Mucosa of rectum (tissue), 2 donors: ENCODE measurements around the gene ZSCAN5A.
"Not testable (repeated sequence)": the region's sequence is repeated elsewhere in the genome, so short reads cannot be mapped to it uniquely, and the experiment has no call there.

Experiments
- H3K27ac ChIP-seq, 2 donors: one replicate each; pipeline ENCODE4 v1.7.0; 2013; ENCODE audit warnings: inconsistent platforms in 2 of 2, low read depth in 2 of 2, low read length in 2 of 2
- H3K27me3 ChIP-seq, 2 donors: one replicate each; pipeline ENCODE4 v1.7.0; 2013; ENCODE audit warnings: low read length in 2 of 2; ENCODE audit not compliant: control insufficient read depth in 2 of 2, insufficient read depth in 2 of 2
- H3K36me3 ChIP-seq, 2 donors: one replicate each; pipeline ENCODE4 v1.7.0; 2013; ENCODE audit warnings: low read length in 2 of 2; ENCODE audit not compliant: control insufficient read depth in 2 of 2, insufficient read depth in 2 of 2
- H3K4me1 ChIP-seq, 2 donors: one replicate each; pipeline ENCODE4 v1.7.0; 2013; ENCODE audit warnings: low read length in 2 of 2, mild to moderate bottlenecking in 1 of 2; ENCODE audit not compliant: control insufficient read depth in 2 of 2, insufficient read depth in 2 of 2
- H3K4me3 ChIP-seq, 2 donors: one replicate each; pipeline ENCODE4 v1.7.0; 2013; ENCODE audit warnings: low read length in 2 of 2
- H3K9ac ChIP-seq, 2 donors: one replicate each; pipeline ENCODE4 v1.7.0; 2013; ENCODE audit warnings: low read length in 2 of 2, low read depth in 1 of 2, mild to moderate bottlenecking in 1 of 2
- H3K9me3 ChIP-seq, 2 donors: one replicate each; pipeline ENCODE4 v1.7.0; 2013; ENCODE audit warnings: low read length in 2 of 2; ENCODE audit not compliant: control insufficient read depth in 2 of 2
- donor health status: healthy.
- donor health status: Normal muscosa, but diverticular disease.

The ZSCAN5A gene

GRCh38 chr19:56258272-56258671 lies 56.4 kb downstream of the ZSCAN5A start:
- Histone ChIP-seq H3K9me3 (no peaks in the 10 kb centered on the region), H3K9ac (no peak overlapping the region), H3K27me3 (no peaks in the 10 kb centered on the region), H3K36me3 (no peaks in the 10 kb centered on the region), H3K4me3 (no peak overlapping the region), H3K4me1 (no peaks in the 10 kb centered on the region), H3K27ac (no peak overlapping the region)

- Histone ChIP-seq H3K9ac (no peak overlapping the region), H3K4me1 (no peaks in the 10 kb centered on the region), H3K27me3 (no peaks in the 10 kb centered on the region), H3K4me3 (no peak overlapping the region), H3K9me3 (no peaks in the 10 kb centered on the region), H3K36me3 (no peaks in the 10 kb centered on the region), H3K27ac (no peak overlapping the region)
Observed at GRCh38 chr19:56253737-56254136, 60.9 kb downstream of the ZSCAN5A start.

- H3K4me1 ChIP-seq, result no peaks in the 10 kb centered on the region
- no peaks in the 10 kb centered on the region for H3K36me3 ChIP-seq
- no peak overlapping the region for H3K9ac ChIP-seq
- no peaks in the 10 kb centered on the region for H3K27me3 ChIP-seq
- no peaks in the 10 kb centered on the region for H3K9me3 ChIP-seq
- no peak overlapping the region for H3K4me3 ChIP-seq
- no peak overlapping the region for H3K27ac ChIP-seq
Observed at GRCh38 chr19:56252699-56253422, 61.8 kb downstream of the ZSCAN5A start.

GRCh38 chr19:56248736-56249338 lies 65.8 kb downstream of the ZSCAN5A start:
- not testable (repeated sequence) for H3K27me3 ChIP-seq, H3K9ac ChIP-seq, H3K36me3 ChIP-seq, H3K4me3 ChIP-seq, H3K4me1 ChIP-seq, H3K9me3 ChIP-seq, H3K27ac ChIP-seq

GRCh38 chr19:56245764-56246163 lies 68.9 kb downstream of the ZSCAN5A start:
- not testable (repeated sequence) for H3K4me3 ChIP-seq

GRCh38 chr19:56245121-56245740 lies 69.4 kb downstream of the ZSCAN5A start:
- Histone ChIP-seq H3K36me3 (no peaks in the 10 kb centered on the region), H3K9me3 (no peaks in the 10 kb centered on the region), H3K4me1 (no peaks in the 10 kb centered on the region), H3K9ac (no peak overlapping the region), H3K4me3 (no peak overlapping the region), H3K27me3 (no peaks in the 10 kb centered on the region), H3K27ac (no peak overlapping the region)

More at GRCh38 chr19:56245764-56246163, 68.9 kb downstream of the ZSCAN5A start:
- not testable (repeated sequence) for H3K27me3 ChIP-seq, H3K27ac ChIP-seq, H3K36me3 ChIP-seq, H3K4me1 ChIP-seq, H3K9me3 ChIP-seq, H3K9ac ChIP-seq

GRCh38 chr19:56223481-56223880 lies 91.2 kb downstream of the ZSCAN5A start:
- Histone ChIP-seq H3K4me1 (no peaks in the 10 kb centered on the region), H3K27ac (no peak overlapping the region), H3K9ac (no peak overlapping the region), H3K9me3 (no peaks in the 10 kb centered on the region), H3K4me3 (no peak overlapping the region), H3K27me3 (no peaks in the 10 kb centered on the region), H3K36me3 (no peaks in the 10 kb centered on the region)

- H3K4me1 ChIP-seq, result no peaks in the 10 kb centered on the region
- H3K9ac ChIP-seq, result no peak overlapping the region
- H3K27me3 ChIP-seq, result no peaks in the 10 kb centered on the region
- no peaks in the 10 kb centered on the region for H3K36me3 ChIP-seq
- no peaks in the 10 kb centered on the region for H3K9me3 ChIP-seq
- H3K4me3 ChIP-seq, result no peak overlapping the region
- no peak overlapping the region for H3K27ac ChIP-seq
Observed at GRCh38 chr19:56222901-56223300, 91.7 kb downstream of the ZSCAN5A start.

GRCh38 chr19:56221851-56222250 lies 92.8 kb downstream of the ZSCAN5A start:
- Histone ChIP-seq H3K4me3 (no peak overlapping the region), H3K36me3 (no peaks in the 10 kb centered on the region), H3K9me3 (no peaks in the 10 kb centered on the region), H3K27ac (no peak overlapping the region), H3K9ac (no peak overlapping the region), H3K4me1 (no peaks in the 10 kb centered on the region), H3K27me3 (no peaks in the 10 kb centered on the region)

GRCh38 chr19:56221442-56221841 lies 93.2 kb downstream of the ZSCAN5A start:
- not testable (repeated sequence) for H3K27me3 ChIP-seq, H3K9ac ChIP-seq, H3K36me3 ChIP-seq, H3K4me1 ChIP-seq, H3K27ac ChIP-seq, H3K4me3 ChIP-seq, H3K9me3 ChIP-seq
